Measurements from ENCODE around the gene SYNDIG1. TPM values are rescaled to one million over a fixed set of nuclear protein-coding genes. Genes with fewer than 3 reads are reported as not detected.

SYNDIG1 gene
- total RNA-seq, 2 donors from 2014 or later, result not detected

DNA sequence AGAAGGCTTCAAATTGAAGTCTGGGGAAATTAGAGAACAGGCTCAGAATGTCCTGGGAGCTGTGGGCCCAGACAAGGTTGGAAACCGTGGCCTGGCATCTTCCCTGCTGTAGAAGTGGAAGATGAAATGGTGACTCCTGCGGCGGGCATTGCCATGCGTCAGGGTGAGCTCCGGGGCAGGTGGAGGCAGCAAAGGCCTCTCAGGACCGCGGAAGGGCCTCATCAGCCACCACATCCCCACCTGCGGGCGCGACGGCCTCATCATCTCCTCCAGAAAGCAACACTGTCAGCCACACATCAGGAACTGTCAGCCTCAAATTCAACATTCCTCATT, 161.7 kb downstream of the SYNDIG1 start:
- Mint-ChIP-seq H3K27ac (no peak overlapping the region), H3K9me3 (no peaks in the 10 kb centered on the region), H3K36me3 (no peaks in the 10 kb centered on the region)
- peak in 1 of 2 donors; percentile 13 for DNase-seq (ENCODE audit: low spot score in 2 of 2)
- ATAC-seq, result no peak

- DNase-seq (ENCODE audit: low spot score in 2 of 2) (no peak), ATAC-seq (no peak)
- Mint-ChIP-seq H3K9me3 (no peaks in the 10 kb centered on the region), H3K27ac (no peak overlapping the region), H3K36me3 (no peaks in the 10 kb centered on the region)
Observed at GRCh38 chr20:24632581-24632980, 163.2 kb downstream of the SYNDIG1 start.

GRCh38 chr20:24633026-24633425, 163.6 kb downstream of the SYNDIG1 start:
- H3K27ac Mint-ChIP-seq, result no peak overlapping the region
- H3K9me3 Mint-ChIP-seq, result no peaks in the 10 kb centered on the region
- ATAC-seq, result no peak
- no peaks in the 10 kb centered on the region for H3K36me3 Mint-ChIP-seq
- peak in 1 of 2 donors; percentile 42 for DNase-seq (ENCODE audit: low spot score in 2 of 2)

DNA sequence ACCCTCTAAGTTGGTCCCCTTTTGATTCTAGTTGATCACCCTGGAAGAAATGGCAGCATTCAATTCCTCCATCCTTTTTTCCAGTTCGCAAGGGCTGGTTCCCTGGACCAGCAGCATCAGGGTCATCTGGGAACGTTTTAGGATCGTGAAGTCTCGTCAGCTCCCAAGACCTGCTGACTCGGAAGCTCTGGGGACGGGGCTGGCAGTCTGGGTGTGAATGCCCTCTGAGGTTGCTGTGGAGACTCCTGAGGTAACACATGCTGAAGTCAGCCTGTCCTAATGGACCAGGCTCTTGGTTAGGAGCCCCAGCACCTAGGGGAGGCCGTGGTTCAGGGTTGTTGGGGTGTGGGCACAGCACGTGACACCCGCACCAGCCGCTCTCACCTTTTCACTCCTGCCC, 164.1 kb downstream of the SYNDIG1 start:
- ATAC-seq, result no peak
- Mint-ChIP-seq H3K9me3 (no peaks in the 10 kb centered on the region), H3K36me3 (no peaks in the 10 kb centered on the region), H3K27ac (no peak overlapping the region)
- peak in 1 of 2 donors; percentile 38 for DNase-seq (ENCODE audit: low spot score in 2 of 2)

DNA sequence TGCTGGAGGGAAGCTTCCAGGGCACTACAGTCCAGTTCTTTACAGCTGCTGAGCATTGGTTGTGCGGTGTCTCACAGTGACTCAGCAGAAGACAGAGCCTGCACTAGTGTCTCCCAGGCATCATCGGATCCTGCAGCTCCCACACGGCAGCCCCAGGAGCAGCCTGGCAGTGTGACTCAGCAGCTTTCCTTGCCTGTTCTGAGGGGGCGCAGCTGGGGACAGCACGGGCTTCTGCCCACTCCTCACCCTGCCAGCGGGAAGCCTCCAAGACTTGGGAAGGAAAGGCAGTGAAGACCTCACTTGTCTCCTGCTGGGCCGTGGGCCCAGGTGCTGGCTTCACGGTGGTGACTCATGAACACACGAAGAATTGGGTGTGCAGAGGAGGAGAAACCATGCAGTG, 165.4 kb downstream of the SYNDIG1 start:
- ATAC-seq (no peak), DNase-seq (ENCODE audit: low spot score in 2 of 2) (no peak)
- no peaks in the 10 kb centered on the region for H3K9me3 Mint-ChIP-seq
- peak overlapping the region in 1 of 2 donors; percentile 67 for H3K27ac Mint-ChIP-seq
- no peaks in the 10 kb centered on the region for H3K36me3 Mint-ChIP-seq

DNA sequence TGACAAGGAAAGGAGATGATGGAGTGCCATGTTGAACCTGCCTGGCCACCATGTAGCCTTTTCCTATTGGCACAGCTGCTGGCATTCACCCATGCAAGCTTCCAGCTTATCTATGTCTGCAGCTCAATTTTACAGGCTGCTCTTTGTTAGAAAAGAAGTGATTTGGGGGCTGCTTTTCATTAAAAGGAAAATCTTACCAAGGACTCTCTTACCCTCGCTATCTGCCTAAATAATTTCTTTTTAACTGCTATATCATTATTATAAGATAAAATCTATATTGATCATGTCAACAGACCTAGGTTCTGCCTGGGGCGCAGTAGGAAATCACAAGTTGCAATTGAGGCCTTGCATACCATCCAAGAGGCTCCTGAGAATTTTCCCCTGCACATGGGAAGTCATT, 167.2 kb downstream of the SYNDIG1 start:
- DNase-seq (ENCODE audit: low spot score in 2 of 2) (no peak), ATAC-seq (no peak)
- Mint-ChIP-seq H3K27ac (no peak overlapping the region), H3K9me3 (no peaks in the 10 kb centered on the region), H3K36me3 (no peaks in the 10 kb centered on the region)

DNA sequence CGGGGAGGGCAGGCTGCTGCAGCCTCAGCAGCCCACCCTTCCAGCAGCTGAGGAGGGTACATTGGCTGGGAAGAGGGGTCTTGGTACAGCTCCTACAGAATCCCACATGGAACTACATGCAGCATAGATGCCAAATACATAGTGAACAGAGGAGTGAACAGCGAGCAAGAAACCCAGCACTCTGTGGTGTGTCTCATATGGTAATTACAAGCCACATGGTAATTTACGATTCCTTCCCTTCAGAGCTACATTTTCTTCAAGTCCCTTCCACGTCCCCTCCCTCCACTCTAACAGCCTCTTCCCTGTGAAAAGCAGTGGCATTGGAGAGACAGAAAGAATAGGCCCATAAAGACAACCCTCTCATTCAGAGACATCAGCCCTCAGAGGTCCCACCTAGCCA, 167.7 kb downstream of the SYNDIG1 start:
- no peak for ATAC-seq
- Mint-ChIP-seq H3K36me3 (no peaks in the 10 kb centered on the region), H3K27ac (no peak overlapping the region), H3K9me3 (no peaks in the 10 kb centered on the region)
- no peak for DNase-seq (ENCODE audit: low spot score in 2 of 2)

- H3K27ac Mint-ChIP-seq, result no peak overlapping the region
- DNase-seq (ENCODE audit: low spot score in 2 of 2) (no peak), ATAC-seq (no peak)
- no peaks in the 10 kb centered on the region for H3K36me3 Mint-ChIP-seq
- H3K9me3 Mint-ChIP-seq, result no peaks in the 10 kb centered on the region
Observed at GRCh38 chr20:24637941-24638340, 168.5 kb downstream of the SYNDIG1 start.

GRCh38 chr20:24638591-24639548, 169.4 kb downstream of the SYNDIG1 start:
- Mint-ChIP-seq H3K36me3 (no peaks in the 10 kb centered on the region), H3K27ac (no peak overlapping the region), H3K9me3 (no peaks in the 10 kb centered on the region)
- ATAC-seq (no peak), DNase-seq (ENCODE audit: low spot score in 2 of 2) (no peak)

- no peaks in the 10 kb centered on the region for H3K36me3 Mint-ChIP-seq
- no peaks in the 10 kb centered on the region for H3K9me3 Mint-ChIP-seq
- no peak overlapping the region for H3K27ac Mint-ChIP-seq
- ATAC-seq (no peak), DNase-seq (ENCODE audit: low spot score in 2 of 2) (no peak)
Observed at GRCh38 chr20:24640276-24640675, 170.8 kb downstream of the SYNDIG1 start.

DNA sequence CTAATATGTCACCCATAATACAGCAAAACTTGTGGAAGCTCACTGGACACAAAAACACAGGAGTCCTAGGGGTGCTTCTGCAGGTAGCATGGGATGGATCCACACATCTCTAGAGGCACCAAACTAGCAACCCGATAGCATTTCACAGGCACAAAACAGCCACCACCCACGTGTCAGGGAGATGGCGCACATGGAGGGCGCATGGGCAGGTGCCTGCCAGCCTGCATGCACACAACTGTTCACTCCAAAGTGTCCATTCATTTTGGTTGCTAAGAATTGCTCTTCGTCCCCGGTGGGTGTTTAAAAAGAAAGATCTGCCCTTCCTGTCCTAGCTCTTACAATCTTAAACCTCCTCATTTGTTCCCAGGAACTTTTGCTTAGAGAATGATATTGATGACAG, 171.3 kb downstream of the SYNDIG1 start:
- Mint-ChIP-seq H3K27ac (no peak overlapping the region), H3K36me3 (no peaks in the 10 kb centered on the region), H3K9me3 (no peaks in the 10 kb centered on the region)
- DNase-seq (ENCODE audit: low spot score in 2 of 2) (no peak), ATAC-seq (no peak)

DNA sequence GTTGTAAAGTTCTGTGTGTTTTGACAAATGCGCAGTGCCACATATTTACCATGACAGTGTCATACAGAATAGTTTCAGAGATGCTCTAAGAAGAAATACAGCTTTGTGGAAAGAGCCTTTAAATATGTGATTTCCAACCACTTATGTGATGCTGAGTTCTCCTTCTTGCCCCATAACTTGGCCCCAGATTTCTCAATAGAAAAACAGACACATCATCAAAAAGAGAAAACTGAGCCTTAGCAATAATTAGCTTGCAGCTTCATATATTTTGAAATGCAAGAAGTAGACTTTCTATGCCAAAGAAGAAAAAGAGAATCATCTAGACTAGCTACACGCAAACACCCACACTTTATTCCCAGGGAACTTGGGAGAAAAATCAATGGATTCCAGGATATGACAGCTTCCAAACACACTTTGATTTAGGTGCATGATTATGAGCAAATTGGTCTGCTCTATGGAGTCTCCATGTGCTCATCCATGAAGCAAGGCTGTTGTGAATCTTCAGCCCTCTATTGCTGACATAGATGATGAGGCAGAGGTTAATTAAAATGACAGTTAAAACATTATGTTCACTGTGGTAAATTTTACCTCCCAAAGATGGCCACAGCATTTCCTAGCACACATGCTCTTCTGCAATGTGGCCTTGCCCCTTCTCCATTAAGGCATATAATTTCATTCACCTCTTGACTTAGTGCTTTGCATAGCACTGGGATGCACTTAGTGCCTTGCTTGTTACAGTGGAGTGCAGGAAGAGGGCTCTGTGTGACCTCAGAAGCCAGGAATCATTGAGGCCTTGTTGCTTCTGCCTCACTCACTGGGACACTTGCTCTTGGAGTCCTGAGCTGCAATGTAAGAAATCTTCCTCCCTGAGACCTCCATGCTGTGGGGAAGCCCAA, 174.6 kb downstream of the SYNDIG1 start:
- Mint-ChIP-seq H3K27ac (no peak overlapping the region), H3K9me3 (no peaks in the 10 kb centered on the region), H3K36me3 (no peaks in the 10 kb centered on the region)
- no peak for ATAC-seq
- peak in 1 of 2 donors; percentile 2 for DNase-seq (ENCODE audit: low spot score in 2 of 2)

DNA sequence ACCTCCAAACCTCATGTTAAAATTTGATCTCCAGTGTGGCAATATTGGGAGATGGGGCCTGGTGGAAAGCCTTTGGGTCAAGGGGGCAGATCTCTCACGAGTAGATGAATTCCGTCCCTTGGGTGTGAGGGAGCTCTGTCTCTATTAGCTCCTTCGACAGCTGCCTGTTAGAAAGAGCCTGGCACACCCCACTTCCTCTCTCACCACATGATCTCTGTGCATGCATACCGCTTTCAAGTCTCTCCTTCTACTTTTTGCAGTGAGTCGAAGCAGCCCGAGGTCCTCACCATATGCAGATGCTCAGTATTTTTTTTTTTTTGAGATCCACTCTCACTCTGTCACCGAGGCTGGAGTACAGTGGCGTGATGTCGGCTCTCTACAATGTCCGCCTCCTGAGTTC, 176.9 kb downstream of the SYNDIG1 start:
- DNase-seq (ENCODE audit: low spot score in 2 of 2) (peak in 1 of 2 donors; percentile 44), ATAC-seq (no peak)
- no peaks in the 10 kb centered on the region for H3K36me3 Mint-ChIP-seq
- H3K27ac Mint-ChIP-seq, result no peak overlapping the region
- no peaks in the 10 kb centered on the region for H3K9me3 Mint-ChIP-seq

- peak in 1 of 2 donors; percentile 16 for DNase-seq (ENCODE audit: low spot score in 2 of 2)
- no peaks in the 10 kb centered on the region for H3K36me3 Mint-ChIP-seq
- H3K27ac Mint-ChIP-seq, result no peak overlapping the region
- no peaks in the 10 kb centered on the region for H3K9me3 Mint-ChIP-seq
- ATAC-seq, result no peak
Observed at GRCh38 chr20:24647713-24648112, 178.3 kb downstream of the SYNDIG1 start.

DNA sequence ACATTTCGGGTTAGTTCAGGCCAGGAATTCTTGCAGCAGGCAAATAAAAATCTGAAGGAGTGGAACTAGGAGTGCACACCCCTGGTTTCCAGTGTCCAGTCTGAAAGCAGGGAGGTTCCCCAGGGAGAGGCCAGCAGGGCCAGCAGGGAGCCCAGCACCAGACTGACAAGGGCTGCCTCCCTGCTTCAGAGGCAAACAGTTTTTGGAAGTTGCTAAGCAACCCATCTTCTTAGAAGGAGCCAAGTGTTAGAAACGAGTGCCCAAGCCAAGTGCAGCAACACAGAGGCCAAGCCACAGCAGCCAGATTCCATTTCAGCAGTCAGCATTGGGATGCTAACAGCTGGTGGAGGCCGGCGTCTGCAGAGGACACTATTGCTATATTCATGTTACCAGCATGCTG, 179.1 kb downstream of the SYNDIG1 start:
- DNase-seq (ENCODE audit: low spot score in 2 of 2) (no peak), ATAC-seq (no peak)
- Mint-ChIP-seq H3K9me3 (no peaks in the 10 kb centered on the region), H3K36me3 (no peaks in the 10 kb centered on the region), H3K27ac (no peak overlapping the region)

DNA sequence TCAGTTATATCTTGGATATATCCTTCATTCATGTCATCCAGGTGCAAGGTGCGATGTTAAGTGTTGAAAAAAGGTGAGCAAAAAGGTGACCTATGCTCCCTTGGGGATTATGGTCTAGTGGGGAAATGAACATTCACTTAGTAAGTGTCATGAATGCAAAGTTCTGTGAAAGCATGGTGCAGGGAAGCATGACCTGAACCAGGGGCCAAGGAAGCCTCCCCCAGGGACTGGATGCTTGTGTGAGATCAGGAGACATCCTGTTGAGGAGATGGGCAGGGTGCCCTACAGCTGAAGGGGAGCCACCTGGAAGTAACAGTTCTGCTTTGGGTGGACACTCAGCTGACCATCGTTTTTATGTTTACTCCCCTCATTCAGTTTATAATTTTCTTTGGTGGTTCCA, 179.5 kb downstream of the SYNDIG1 start:
- Mint-ChIP-seq H3K27ac (no peak overlapping the region), H3K9me3 (no peaks in the 10 kb centered on the region), H3K36me3 (no peaks in the 10 kb centered on the region)
- DNase-seq (ENCODE audit: low spot score in 2 of 2), result no peak
- no peak for ATAC-seq

DNA sequence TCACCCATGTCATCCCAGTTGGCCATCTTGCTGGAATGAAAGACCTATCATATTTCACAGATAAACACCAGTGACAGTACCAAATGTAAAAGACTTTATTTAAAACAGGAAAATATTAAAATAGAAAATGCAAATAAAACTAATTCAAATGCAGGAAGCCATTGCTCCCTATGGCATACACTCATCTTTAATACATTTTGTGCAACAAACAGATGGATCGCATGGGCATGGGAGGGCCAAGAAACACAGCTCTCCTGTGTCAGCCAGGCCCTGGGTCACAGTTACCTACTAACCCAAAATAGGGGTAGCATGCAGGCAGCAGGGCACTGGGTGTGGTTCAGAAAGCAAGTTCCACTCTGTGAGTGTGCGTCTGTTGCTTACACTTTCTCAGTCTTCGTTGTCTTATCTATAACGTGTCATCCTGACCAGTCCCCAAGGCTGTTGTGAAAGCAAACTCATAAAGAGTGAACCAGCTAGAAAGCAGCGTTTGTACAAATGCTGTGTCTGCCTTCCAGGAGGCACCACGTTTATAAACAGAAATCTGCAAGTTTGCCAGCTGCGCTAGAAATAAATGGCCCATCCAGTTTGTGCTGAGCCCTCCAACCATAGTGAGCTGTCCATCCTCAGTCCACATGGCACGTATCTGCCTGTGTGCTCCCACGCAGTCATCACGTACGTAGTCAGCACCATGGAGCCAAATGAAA, 180.5 kb downstream of the SYNDIG1 start:
- Mint-ChIP-seq H3K36me3 (no peaks in the 10 kb centered on the region), H3K27ac (no peak overlapping the region), H3K9me3 (no peaks in the 10 kb centered on the region)
- DNase-seq (ENCODE audit: low spot score in 2 of 2), result no peak
- no peak for ATAC-seq

Data from activated naive CD4-positive, alpha-beta T cell treated with anti-CD3 and anti-CD28 coated beads, Interleukin-2, amount 50 U/mL, for 72 hours (primary cell).